Calu3 (cell line): ENCODE results near the gene TGM5. TPM values are rescaled to one million over a fixed set of nuclear protein-coding genes. Genes with fewer than 3 reads are reported as not detected.

Source experiments
- BruUV-seq: library from RNA; stranded (reverse); fragments of 400-500 nt; replicated peaks from 2 replicates; lab custom pipeline; 2021; lab: Mats Ljungman, UMichigan
- CTCF ChIA-PET: fragments of 300-600 bp; sonication (Branson Sonifier 250); formaldehyde crosslinking; loops from one replicate; lab custom pipeline; 2022; ENCODE audit warnings: antibody characterized with exemption; lab: Charles Lee
- DNase-seq: peaks from one replicate; pipeline ENCODE4 v3.0.0; 2022
- H3K27ac Mint-ChIP-seq: one replicate; pipeline ENCODE4 v1.8.0; 2022; ENCODE audit warnings: mixed read lengths; ENCODE audit not compliant: unreplicated experiment
- H3K27me3 Mint-ChIP-seq: one replicate; pipeline ENCODE4 v1.8.0; 2022; ENCODE audit warnings: mixed read lengths; ENCODE audit not compliant: unreplicated experiment
- H3K36me3 Mint-ChIP-seq: one replicate; pipeline ENCODE4 v1.8.0; 2022; ENCODE audit warnings: mild to moderate bottlenecking, moderate library complexity, mixed read lengths; ENCODE audit not compliant: insufficient read depth, unreplicated experiment
- H3K4me1 Mint-ChIP-seq: one replicate; pipeline ENCODE4 v1.8.0; 2022; ENCODE audit warnings: mild to moderate bottlenecking, low read depth, mixed read lengths; ENCODE audit not compliant: unreplicated experiment
- H3K4me3 Mint-ChIP-seq: one replicate; pipeline ENCODE4 v1.8.0; 2022; ENCODE audit warnings: mild to moderate bottlenecking, low read depth, moderate library complexity, mixed read lengths; ENCODE audit not compliant: unreplicated experiment
- H3K9me3 Mint-ChIP-seq: one replicate; pipeline ENCODE4 v1.8.0; 2022; ENCODE audit warnings: low read depth, mixed read lengths; ENCODE audit not compliant: unreplicated experiment
- CTCF ChIP-seq: fragments of 200-600 bp; IDR thresholded peaks from one replicate; pipeline ENCODE4 v1.8.0; 2022; ENCODE audit warnings: antibody characterized with exemption; ENCODE audit not compliant: unreplicated experiment
- intact Hi-C: fragments of 100-400 bp; cut with micrococcal nuclease; formaldehyde crosslinking; loops from one replicate; pipeline ENCODE4 v1.10.0; 2022; ENCODE audit not compliant: unreplicated experiment
- total RNA-seq: library from RNA; stranded (reverse); gene quantifications from 2 replicates; pipeline ENCODE4 v1.2.3, GENCODE V29; 2022

TGM5 gene
- total RNA-seq, 1 experiment from 2014 or later, result not detected

GRCh38 chr15:43255376-43255775, 11.4 kb downstream of the TGM5 start:
- TF ChIP-seq CTCF, result no peak
- DNase-seq, result no peak
- no TSS peak for BruUV-seq
- Mint-ChIP-seq H3K27me3 (peaks cover 15% of the 10 kb centered on the region), H3K4me3 (no peak overlapping the region), H3K9me3 (no peaks in the 10 kb centered on the region), H3K27ac (no peak overlapping the region), H3K4me1 (no peaks in the 10 kb centered on the region), H3K36me3 (no peaks in the 10 kb centered on the region)
- intact Hi-C loops, result no loop called here
- CTCF ChIA-PET, result no interaction called here

- Mint-ChIP-seq H3K4me3 (no peak overlapping the region), H3K27ac (no peak overlapping the region), H3K4me1 (no peaks in the 10 kb centered on the region), H3K36me3 (no peaks in the 10 kb centered on the region), H3K9me3 (no peaks in the 10 kb centered on the region), H3K27me3 (peaks cover 15% of the 10 kb centered on the region)
- intact Hi-C loops, result no loop called here
- BruUV-seq, result no TSS peak
- DNase-seq, result peak; percentile 21
- CTCF ChIA-PET, result interaction anchor here (0.6 kb wide), 1 partner anchor 523 kb away, joined by 3 read pairs; the partner anchor contains the start of gene ELL3
- TF ChIP-seq CTCF, result no peak
Measured at GRCh38 chr15:43253431-43254403, 13.0 kb downstream of the TGM5 start.

DNA sequence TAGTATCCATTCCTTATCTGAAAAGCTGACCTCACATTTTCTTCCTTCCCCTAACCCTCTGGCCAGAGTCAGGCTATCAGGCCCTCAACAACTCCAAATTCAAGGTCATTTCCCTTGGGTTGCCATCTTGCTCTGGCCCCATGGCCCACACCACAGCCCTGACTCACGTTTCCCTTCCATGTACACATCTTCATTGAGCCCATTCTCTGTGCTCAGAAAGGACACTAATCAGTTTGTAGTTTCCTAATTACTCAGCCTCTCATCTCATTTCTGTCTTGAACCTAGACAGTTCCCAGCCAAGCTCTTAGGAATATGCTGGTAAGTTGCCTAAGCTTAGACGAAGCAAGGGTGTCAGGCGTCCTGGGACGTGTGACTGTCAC, 14.9 kb downstream of the TGM5 start:
- CTCF ChIA-PET, result no interaction called here
- peaks cover 17% of the 10 kb centered on the region for H3K27me3 Mint-ChIP-seq
- no peak overlapping the region for H3K27ac Mint-ChIP-seq
- no peak overlapping the region for H3K4me3 Mint-ChIP-seq
- intact Hi-C loops, result no loop called here
- no peak for TF ChIP-seq CTCF
- H3K9me3 Mint-ChIP-seq, result no peaks in the 10 kb centered on the region
- no peaks in the 10 kb centered on the region for H3K36me3 Mint-ChIP-seq
- no peaks in the 10 kb centered on the region for H3K4me1 Mint-ChIP-seq
- no peak for DNase-seq
- no TSS peak for BruUV-seq

GRCh38 chr15:43251185-43251870, 15.4 kb downstream of the TGM5 start:
- no peaks in the 10 kb centered on the region for H3K36me3 Mint-ChIP-seq
- CTCF ChIA-PET, result no interaction called here
- no peaks in the 10 kb centered on the region for H3K4me1 Mint-ChIP-seq
- peaks cover 22% of the 10 kb centered on the region for H3K27me3 Mint-ChIP-seq
- no peak for DNase-seq
- no peak overlapping the region for H3K27ac Mint-ChIP-seq
- no peak overlapping the region for H3K4me3 Mint-ChIP-seq
- no peak for TF ChIP-seq CTCF
- intact Hi-C loops, result no loop called here
- no peaks in the 10 kb centered on the region for H3K9me3 Mint-ChIP-seq
- no TSS peak for BruUV-seq
